H1 (cell line): Measurements from ENCODE around the gene RNASE1. TPM values are rescaled to one million over a fixed set of nuclear protein-coding genes. Genes with fewer than 3 reads are reported as not detected.

ENCODE experiments used
- NANOG ChIP-seq: IDR thresholded peaks from 2 replicates; pipeline ENCODE4 v1.6.1; 2011; ENCODE audit warnings: low read length, low read depth, mild to moderate bottlenecking, inconsistent platforms; ENCODE audit not compliant: insufficient read depth, poor library complexity, severe bottlenecking
- TEAD4 ChIP-seq: IDR thresholded peaks from 2 replicates; pipeline ENCODE4 v1.6.1; 2012; ENCODE audit warnings: low read depth, low read length, inconsistent platforms, mixed read lengths
- YY1 ChIP-seq: IDR thresholded peaks from 2 replicates; pipeline ENCODE4 v1.6.1; 2011; ENCODE audit warnings: low read depth, mild to moderate bottlenecking, low read length
- polyA plus RNA-seq, 7 experiments: library from polyadenylated mRNA; depleted of rRNA in 3 of 7; stranded (reverse) in 5 of 7; unstranded in 2 of 7; fragments of >200 nt in 5 of 7; fragments of 200-250 nt in 2 of 7; gene quantifications; 1 replicate in 5 of 7; 2 replicates in 1 of 7; 4 replicates in 1 of 7; pipeline versions ENCODE4 v1.2.1 to v1.2.3, GENCODE V29; 2011 to 2013; ENCODE audit warnings: missing spikeins in 2 of 7, mixed read lengths in 2 of 7
- total RNA-seq: library from RNA; stranded (reverse); fragmentation: NEBNext Ultra II Directional; extraction: Animal tissue kit (Norgen Biotek cat#: 25700); gene quantifications from 2 replicates; pipeline ENCODE4 v1.2.1, GENCODE V29; 2021

Gene RNASE1
- total and polyA plus RNA-seq, 2 of the 8 experiments (the other 6 are each of a cell fraction or from before 2014, with no cell fraction given) = 2.2 to 13.4 TPM

DNA sequence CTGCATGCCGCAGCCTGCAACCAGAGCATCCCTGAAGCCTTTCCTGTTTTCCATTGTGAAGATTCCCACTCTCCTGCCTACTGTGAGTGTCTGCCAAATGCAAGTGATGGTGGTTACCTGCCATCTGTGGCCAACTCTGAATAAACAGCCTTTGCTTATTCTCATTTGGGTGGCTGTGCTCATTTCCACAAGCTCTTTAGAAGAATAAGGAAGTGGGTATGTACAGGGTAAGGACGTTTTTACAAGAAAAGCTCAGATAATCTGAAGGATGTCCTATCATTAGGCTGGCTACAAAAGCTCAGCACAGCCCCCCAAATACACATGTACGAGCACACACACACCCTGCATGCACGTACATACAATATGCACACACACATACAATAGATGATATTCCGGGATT, 7.3 kb upstream of the RNASE1 start (continued):
- no peak for TF ChIP-seq TEAD4
- no peak for TF ChIP-seq NANOG
- TF ChIP-seq YY1 = no peak
